Myometrial cell (primary cell): ENCODE data around the gene GGA1. TPM values are rescaled to one million over a fixed set of nuclear protein-coding genes. Genes with fewer than 3 reads are reported as not detected.

Experiments used
- total RNA-seq: library from RNA; depleted of rRNA; stranded (reverse); fragments of >200 nt; gene quantifications from 2 replicates; pipeline ENCODE4 v1.2.3, GENCODE V29; 2015

Gene GGA1
- 39.5 and 49.3 TPM in 2 replicates for total RNA-seq

DNA sequence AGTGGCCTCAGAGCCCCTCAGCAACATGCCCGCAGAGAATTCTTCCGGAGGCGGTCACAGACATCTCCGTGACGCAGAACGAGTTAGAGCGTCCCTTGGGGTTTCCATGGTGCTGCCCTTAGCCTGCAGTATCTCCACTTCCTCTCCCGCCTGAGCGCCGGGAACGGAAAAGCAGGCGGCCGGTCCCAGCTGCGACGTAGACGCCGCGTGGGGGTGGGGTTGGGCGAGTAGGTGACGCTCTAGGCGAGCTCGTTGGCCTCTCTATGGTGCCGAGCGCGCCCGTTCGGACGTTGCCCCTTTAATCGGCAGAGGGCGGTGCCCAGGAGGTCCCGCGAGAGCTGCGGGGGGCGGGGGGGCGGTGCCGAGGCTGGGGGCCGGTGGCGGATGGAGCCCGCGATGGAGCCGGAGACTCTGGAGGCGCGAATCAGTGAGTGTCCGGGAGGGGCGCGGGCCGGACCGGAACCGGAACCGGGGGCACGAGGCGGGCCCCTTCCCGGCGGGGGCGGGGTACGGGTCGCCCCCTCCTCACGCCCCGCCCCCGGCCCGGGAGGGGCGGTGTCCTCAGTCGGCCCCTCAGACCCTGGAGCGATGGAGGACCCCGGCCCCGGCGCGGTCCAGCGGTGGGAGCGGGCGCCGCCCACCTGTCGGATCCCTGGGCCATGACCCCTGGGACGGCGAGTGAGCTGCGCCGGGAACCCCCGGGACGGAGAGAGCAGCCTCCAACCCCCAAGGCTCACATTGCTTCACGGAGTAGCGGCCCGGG, at the start of gene GGA1:
TSS of gene GGA1 (plus strand) at position 358 of the 763 bp plus-strand sequence. CDS start at position 385, 27 bp downstream.

DNA sequence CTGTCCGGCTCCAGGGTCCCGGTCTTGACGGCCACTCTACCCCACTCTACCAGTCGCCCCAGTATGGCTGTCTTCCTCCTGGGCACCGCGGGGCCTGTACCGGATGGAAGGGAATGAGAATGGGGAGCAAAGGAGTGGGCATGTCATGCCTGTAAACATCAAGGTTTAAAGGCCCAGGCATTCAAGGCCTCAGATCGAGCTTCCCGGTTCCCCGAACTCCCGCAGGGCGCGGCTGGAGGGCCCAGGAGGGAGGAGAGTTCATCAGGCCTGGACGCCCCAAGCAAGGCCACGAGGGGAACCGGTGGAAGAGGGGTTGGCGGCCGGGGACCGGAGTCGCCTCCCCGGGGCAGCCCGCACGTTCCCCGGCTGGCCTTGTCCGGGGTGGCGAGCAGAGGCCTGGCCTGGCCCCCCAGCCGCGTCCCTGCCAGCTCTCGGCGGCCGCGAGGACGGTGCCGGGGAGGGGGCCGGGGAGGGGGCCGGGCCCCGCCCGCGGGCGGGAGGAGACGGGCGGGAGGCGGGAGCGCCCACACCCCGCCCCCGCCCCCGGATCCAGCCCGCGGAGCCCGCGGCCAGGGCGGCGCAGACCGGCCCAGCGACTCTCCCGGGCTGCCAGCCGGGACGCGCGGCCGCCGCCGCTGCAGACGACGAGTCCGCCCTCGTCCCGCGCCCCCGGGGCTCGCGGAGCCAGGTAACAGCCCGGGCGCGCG, 48.6 kb upstream of the GGA1 start, which contains the start of gene CDC42EP1:
TSS of gene CDC42EP1 (plus strand) at position 580 of the 707 bp plus-strand sequence. CDS start 5,870 bp downstream, outside the sequence.

GRCh38 chr22:37639070-37639760, 30.6 kb downstream of the GGA1 start, which contains the start of gene SH3BP1:
Gene SH3BP1, plus strand, starts transcription at chr22:37639669. Its CDS starts 119 bp downstream, at chr22:37639788.

DNA sequence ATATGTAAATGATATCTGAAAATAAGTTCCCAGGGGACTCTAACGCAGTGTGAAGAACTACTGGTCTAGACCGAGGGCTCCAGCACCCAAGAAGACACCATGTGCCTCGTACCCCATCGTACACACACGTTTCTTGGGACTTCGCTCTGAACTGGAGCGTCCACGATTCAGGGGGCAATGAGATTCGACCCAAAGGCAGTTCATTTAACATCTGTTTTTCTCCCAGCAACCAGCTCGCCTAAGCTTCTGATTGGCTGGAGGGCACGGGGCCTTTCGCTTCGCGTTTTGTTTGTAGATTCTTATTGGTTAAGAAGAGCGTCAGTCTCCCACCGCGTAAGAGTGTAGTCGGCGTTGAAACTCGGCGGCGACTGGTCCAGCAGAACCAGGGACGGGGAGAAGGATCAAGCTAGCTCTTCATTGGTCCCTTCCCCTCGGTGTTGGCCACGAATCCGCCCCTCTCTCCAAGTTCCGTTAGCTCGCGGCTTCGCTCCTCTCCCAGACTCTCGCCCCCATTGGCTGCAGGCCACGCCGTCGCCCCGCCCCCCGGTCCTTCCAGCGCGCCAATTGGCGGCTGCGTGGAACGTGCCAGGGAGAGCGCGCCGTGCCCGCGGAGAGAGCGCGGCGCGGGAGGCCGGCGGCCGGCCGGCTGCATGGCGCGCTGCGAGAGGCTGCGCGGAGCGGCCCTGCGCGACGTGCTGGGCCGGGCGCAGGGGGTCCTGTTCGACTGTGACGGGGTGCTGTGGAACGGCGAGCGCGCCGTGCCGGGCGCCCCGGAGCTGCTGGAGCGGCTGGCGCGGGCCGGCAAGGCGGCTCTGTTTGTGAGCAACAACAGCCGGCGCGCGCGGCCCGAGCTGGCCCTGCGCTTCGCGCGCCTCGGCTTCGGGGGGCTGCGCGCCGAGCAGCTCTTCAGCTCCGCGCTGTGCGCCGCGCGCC, 49.8 kb downstream of the GGA1 start, which contains the start of gene PDXP:
TSS of gene PDXP (plus strand) at position 591 of the 933 bp plus-strand sequence. CDS start at position 651, 60 bp downstream.

GRCh38 chr22:37674951-37675929, 66.6 kb downstream of the GGA1 start, which contains the start of gene LGALS1:
Gene LGALS1, plus strand, starts transcription at chr22:37675636. Its CDS starts 67 bp downstream, at chr22:37675703.

Other genes with a start within 250 kb of the GGA1 start
- 4.9 and 5.8 TPM in 2 replicates for gene ELFN2, start 181.4 kb upstream of the GGA1 start, total RNA-seq
- gene MFNG, start 122.5 kb upstream of the GGA1 start, total RNA-seq, result not detected in 2 replicates
- 8.7 and 12.1 TPM in 2 replicates for gene CARD10, start 89.4 kb upstream of the GGA1 start, total RNA-seq
- 58.0 and 69.5 TPM in 2 replicates for gene CDC42EP1, start 48.4 kb upstream of the GGA1 start, total RNA-seq
- not detected in 2 replicates for gene LGALS2, start 28.7 kb upstream of the GGA1 start, total RNA-seq
- gene SH3BP1, start 30.8 kb downstream of the GGA1 start, total RNA-seq, result 41.8 and 49.6 TPM in 2 replicates
- gene PDXP, start 49.9 kb downstream of the GGA1 start, total RNA-seq, result 9.5 and 11.7 TPM in 2 replicates
- 10,618 and 15,072 TPM in 2 replicates for gene LGALS1, start 66.8 kb downstream of the GGA1 start, total RNA-seq
- gene NOL12, start 77.5 kb downstream of the GGA1 start, total RNA-seq, result 15.9 and 50.2 TPM in 2 replicates
- 215 and 222 TPM in 2 replicates for gene TRIOBP, start 88.2 kb downstream of the GGA1 start, total RNA-seq
- gene GCAT, start 199.1 kb downstream of the GGA1 start, total RNA-seq, result 38.8 and 43.0 TPM in 2 replicates
- not detected in 2 replicates for gene GALR3, start 214.5 kb downstream of the GGA1 start, total RNA-seq
- gene ANKRD54, start 235.5 kb downstream of the GGA1 start, total RNA-seq, result 41.8 and 44.3 TPM in 2 replicates
- gene EIF3L, start 240.6 kb downstream of the GGA1 start, total RNA-seq, result 369 and 415 TPM in 2 replicates